CD4-positive, alpha-beta T cell (primary cell): Measurements from ENCODE around the gene DDIT4. TPM values are rescaled to one million over a fixed set of nuclear protein-coding genes. Genes with fewer than 3 reads are reported as not detected.

Experiments
- ATAC-seq: fragments of 200-7000 bp; cut with Tn5 transposase; one replicate; pipeline ENCODE4 v1.10.0; 2022; ENCODE audit warnings: mild to moderate bottlenecking; ENCODE audit not compliant: poor library complexity
- CTCF ChIA-PET: fragments of 350-600 bp; sonication (Branson Sonifier 250); formaldehyde crosslinking; loops from one replicate; lab custom pipeline; 2021; ENCODE audit warnings: antibody characterized with exemption, inconsistent platforms; lab: Charles Lee
- POLR2A ChIA-PET: fragments of 350-600 bp; sonication (Branson Sonifier 250); formaldehyde crosslinking; loops from one replicate; lab custom pipeline; 2021; ENCODE audit warnings: antibody characterized with exemption, inconsistent platforms; lab: Charles Lee
- DNase-seq, 14 experiments: peaks; one replicate each; pipeline ENCODE4 v3.0.0-alpha.2; 2013 to 2020; ENCODE audit warnings: mixed read lengths in 2 of 14
- H3K27ac ChIP-seq, 2 donors: one replicate each; pipeline versions ENCODE4 v1.5.1 to v1.7.0; 2013; ENCODE audit warnings: low read length in 2 of 2, low read depth in 1 of 2, mild to moderate bottlenecking in 1 of 2
- H3K27me3 ChIP-seq, 2 experiments: 1 replicate in 1 of 2; 2 replicates in 1 of 2; pipeline versions ENCODE4 v1.6.1 to v1.7.0; 2013; ENCODE audit warnings: low read length in 2 of 2, control low read depth in 1 of 2, mild to moderate bottlenecking in 1 of 2, moderate library complexity in 1 of 2; ENCODE audit not compliant: insufficient read depth in 2 of 2, control insufficient read depth in 1 of 2
- H3K36me3 ChIP-seq: one replicate; pipeline ENCODE4 v1.6.1; 2013; ENCODE audit warnings: low read length, control low read depth; ENCODE audit not compliant: insufficient read depth
- H3K4me1 ChIP-seq: one replicate; pipeline ENCODE4 v1.6.1; 2013; ENCODE audit warnings: low read length, control low read depth; ENCODE audit not compliant: insufficient read depth
- H3K4me3 ChIP-seq: one replicate; pipeline ENCODE4 v1.5.1; 2013; ENCODE audit warnings: mild to moderate bottlenecking, low read length, moderate library complexity
- H3K9me3 ChIP-seq, 2 experiments: 1 replicate in 1 of 2; 2 replicates in 1 of 2; pipeline versions ENCODE4 v1.6.1 to v1.7.0; 2013; ENCODE audit warnings: low read length in 2 of 2, mild to moderate bottlenecking in 2 of 2, control low read depth in 1 of 2, moderate library complexity in 1 of 2; ENCODE audit not compliant: control insufficient read depth in 1 of 2, insufficient read depth in 1 of 2
- H3K27ac Mint-ChIP-seq: one replicate; pipeline ENCODE4 v1.8.0; 2020; ENCODE audit warnings: mixed read lengths
- H3K27me3 Mint-ChIP-seq: one replicate; pipeline ENCODE4 v1.8.0; 2021; ENCODE audit warnings: mixed read lengths
- H3K36me3 Mint-ChIP-seq: one replicate; pipeline ENCODE4 v1.8.0; 2021; ENCODE audit warnings: low read depth, mixed read lengths
- H3K4me1 Mint-ChIP-seq: one replicate; pipeline ENCODE4 v1.8.0; 2021; ENCODE audit warnings: low read depth, mixed read lengths
- H3K4me3 Mint-ChIP-seq: one replicate; pipeline ENCODE4 v1.8.0; 2020; ENCODE audit warnings: mild to moderate bottlenecking, mixed read lengths
- H3K9me3 Mint-ChIP-seq: one replicate; pipeline ENCODE4 v1.8.0; 2020; ENCODE audit warnings: mixed read lengths
- intact Hi-C, 2 experiments: fragments of 100-400 bp; cut with DNase I in 1 of 2; cut with micrococcal nuclease in 1 of 2; formaldehyde crosslinking; loops; one replicate each; pipeline versions ENCODE4 v1.15.1 to v1.9.0; 2023 to 2025; cut with DNase I, micrococcal nuclease
- total RNA-seq, 174 experiments: library from RNA in 2 of 174; stranded (reverse) in 2 of 174; gene quantifications; one replicate each; pipeline ENCODE4 v1.2.3 and lab custom pipeline; 2021 to 2026
- TF ChIP-seq, protein P1 (sequence below): fragments of 200-600 bp; IDR thresholded peaks from one replicate; pipeline ENCODE4 v1.8.0; 2022; ENCODE audit warnings: antibody characterized with exemption, mild to moderate bottlenecking

The DDIT4 gene
- total RNA-seq, 2 experiments from 2014 or later: 427 to 436 TPM

DNA sequence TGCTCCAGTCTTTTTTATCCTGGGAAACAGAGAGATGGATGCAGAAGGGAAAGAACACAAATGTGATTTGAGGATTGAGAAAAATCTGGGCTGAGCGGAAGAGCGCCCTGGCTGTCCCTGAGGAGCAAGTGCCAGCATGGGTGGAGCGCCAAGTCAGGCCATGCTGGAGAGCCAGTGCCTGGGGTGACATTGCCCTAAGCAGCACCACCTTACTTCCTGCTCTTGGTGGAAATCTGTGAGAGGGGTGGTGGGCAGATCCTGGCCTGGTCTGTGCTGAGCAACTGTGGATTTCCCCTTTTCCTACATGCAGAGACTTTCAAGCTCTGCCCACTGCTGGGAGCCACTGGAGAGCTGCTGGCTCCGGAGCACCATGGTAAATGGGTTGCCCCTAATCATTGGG lies 36.9 kb downstream of the DDIT4 start:
- POLR2A ChIA-PET: interaction anchor here (1.4 to 1.7 kb wide), 2 partner anchors 13 to 36 kb away, joined by 5 to 7 read pairs; no protein-coding TSS in a partner anchor
- DNase-seq (peak in 1 of 14 experiments; percentile 44), ATAC-seq (no peak)
- Histone ChIP-seq H3K27ac (no peak overlapping the region), H3K4me3 (no peak overlapping the region), H3K9me3 (no peaks in the 10 kb centered on the region), H3K4me1 (peaks cover 67% of the 10 kb centered on the region), H3K27me3 (no peaks in the 10 kb centered on the region), H3K36me3 (no peaks in the 10 kb centered on the region)
- H3K27ac Mint-ChIP-seq: peak overlapping the region; percentile 62
- CTCF ChIA-PET: no interaction called here
- TF ChIP-seq, protein P1, sequence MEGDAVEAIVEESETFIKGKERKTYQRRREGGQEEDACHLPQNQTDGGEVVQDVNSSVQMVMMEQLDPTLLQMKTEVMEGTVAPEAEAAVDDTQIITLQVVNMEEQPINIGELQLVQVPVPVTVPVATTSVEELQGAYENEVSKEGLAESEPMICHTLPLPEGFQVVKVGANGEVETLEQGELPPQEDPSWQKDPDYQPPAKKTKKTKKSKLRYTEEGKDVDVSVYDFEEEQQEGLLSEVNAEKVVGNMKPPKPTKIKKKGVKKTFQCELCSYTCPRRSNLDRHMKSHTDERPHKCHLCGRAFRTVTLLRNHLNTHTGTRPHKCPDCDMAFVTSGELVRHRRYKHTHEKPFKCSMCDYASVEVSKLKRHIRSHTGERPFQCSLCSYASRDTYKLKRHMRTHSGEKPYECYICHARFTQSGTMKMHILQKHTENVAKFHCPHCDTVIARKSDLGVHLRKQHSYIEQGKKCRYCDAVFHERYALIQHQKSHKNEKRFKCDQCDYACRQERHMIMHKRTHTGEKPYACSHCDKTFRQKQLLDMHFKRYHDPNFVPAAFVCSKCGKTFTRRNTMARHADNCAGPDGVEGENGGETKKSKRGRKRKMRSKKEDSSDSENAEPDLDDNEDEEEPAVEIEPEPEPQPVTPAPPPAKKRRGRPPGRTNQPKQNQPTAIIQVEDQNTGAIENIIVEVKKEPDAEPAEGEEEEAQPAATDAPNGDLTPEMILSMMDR: no peak
- no peaks in the 10 kb centered on the region for H3K9me3 Mint-ChIP-seq
- H3K4me1 Mint-ChIP-seq: peaks cover 61% of the 10 kb centered on the region
- H3K36me3 Mint-ChIP-seq: no peaks in the 10 kb centered on the region
- H3K27me3 Mint-ChIP-seq: no peaks in the 10 kb centered on the region
- intact Hi-C loops: no loop called here
- no peak overlapping the region for H3K4me3 Mint-ChIP-seq

DNA sequence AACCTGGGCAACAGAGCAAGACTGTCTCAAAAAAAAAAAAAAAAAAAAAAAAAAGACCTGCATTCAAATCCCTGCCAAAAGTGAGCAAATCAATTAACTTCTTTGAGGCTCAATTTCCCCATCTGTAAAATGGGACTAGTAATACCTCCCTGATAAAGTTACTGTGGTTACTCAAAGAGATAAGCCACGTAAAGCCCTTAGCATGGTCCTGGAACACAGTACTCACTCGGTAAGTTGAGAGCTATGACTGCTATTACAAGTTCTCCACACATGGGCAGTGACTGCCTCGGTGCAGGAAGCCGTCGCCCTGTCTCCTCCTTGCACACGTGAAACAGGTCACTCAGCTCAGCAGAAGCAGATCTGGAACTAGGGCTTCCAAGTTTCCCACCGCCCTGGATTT lies 37.9 kb downstream of the DDIT4 start:
- H3K36me3 Mint-ChIP-seq: no peaks in the 10 kb centered on the region
- POLR2A ChIA-PET: interaction anchor here (0.6 to 1.7 kb wide), 5 partner anchors 9 to 231 kb away, joined by 3 to 8 read pairs (median 5); no protein-coding TSS in a partner anchor
- DNase-seq: peak in 3 of 14 experiments; percentile 27 to 56 (median 49)

DNA sequence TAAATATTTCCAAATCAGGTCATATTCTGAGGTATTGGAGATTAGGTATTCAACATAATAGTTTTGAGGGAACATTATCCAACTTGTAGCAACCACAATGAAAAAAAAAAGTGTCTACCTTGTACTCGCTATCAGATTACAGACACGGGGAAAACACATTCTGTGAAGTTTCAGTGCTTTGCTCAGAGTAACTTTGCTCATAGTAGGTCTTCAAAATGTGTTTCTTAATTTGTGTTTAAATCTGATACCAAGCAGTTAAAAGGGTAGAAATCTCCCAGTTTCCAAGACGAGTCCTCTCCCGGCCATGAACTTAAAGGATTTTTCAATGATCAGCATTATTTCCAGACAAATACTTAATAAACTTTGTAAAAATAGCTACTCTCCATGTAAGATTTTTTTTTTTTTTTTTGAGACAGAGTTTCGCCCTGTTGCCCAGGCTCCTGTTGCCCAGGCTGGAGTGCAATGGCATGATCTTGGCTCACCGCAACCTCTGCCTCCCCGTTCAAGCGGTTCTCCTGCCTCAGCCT lies 39.2 kb downstream of the DDIT4 start:
- H3K27me3 Mint-ChIP-seq: no peaks in the 10 kb centered on the region
- DNase-seq: no peak
- no peaks in the 10 kb centered on the region for H3K27me3 ChIP-seq
- H3K4me3 Mint-ChIP-seq: no peak overlapping the region
- no peaks in the 10 kb centered on the region for H3K9me3 Mint-ChIP-seq
- peaks cover 70% of the 10 kb centered on the region for H3K4me1 Mint-ChIP-seq
- ChIA-PET CTCF (interaction anchor here (0.8 kb wide), 1 partner anchor 32 kb away, joined by 3 read pairs; no protein-coding TSS in a partner anchor), POLR2A (interaction anchor here (2.7 kb wide), 1 partner anchor 16 kb away, joined by 10 read pairs; no protein-coding TSS in a partner anchor)
- intact Hi-C loops: no loop called here
- H3K27ac ChIP-seq: no peak overlapping the region
- TF ChIP-seq, protein P1: no peak
- H3K4me3 ChIP-seq: no peak overlapping the region
- H3K36me3 Mint-ChIP-seq: no peaks in the 10 kb centered on the region
- no peak for ATAC-seq
- H3K36me3 ChIP-seq: no peaks in the 10 kb centered on the region
- peaks cover 82% of the 10 kb centered on the region for H3K4me1 ChIP-seq
- H3K27ac Mint-ChIP-seq: no peak overlapping the region
- no peaks in the 10 kb centered on the region for H3K9me3 ChIP-seq

More for the DNA sequence above, 37.9 kb downstream of the DDIT4 start:
- Histone ChIP-seq H3K27ac (no peak overlapping the region), H3K27me3 (no peaks in the 10 kb centered on the region), H3K4me3 (no peak overlapping the region), H3K4me1 (peaks cover 70% of the 10 kb centered on the region), H3K36me3 (no peaks in the 10 kb centered on the region), H3K9me3 (no peaks in the 10 kb centered on the region)
- Mint-ChIP-seq H3K27me3 (no peaks in the 10 kb centered on the region), H3K27ac (peak overlapping the region; percentile 63), H3K9me3 (no peaks in the 10 kb centered on the region), H3K4me1 (peaks cover 63% of the 10 kb centered on the region), H3K4me3 (peak overlapping the region; percentile 1)
- intact Hi-C loops: no loop called here
- CTCF ChIA-PET: interaction anchor here (0.7 to 1.3 kb wide), 2 partner anchors 9 to 18 kb away, joined by 4 read pairs; no protein-coding TSS in a partner anchor
- TF ChIP-seq, protein P1: no peak
- ATAC-seq: peak; percentile 51
